ENCODE data around the gene KCP.
"Not testable (repeated sequence)": the region's sequence is repeated elsewhere in the genome, so short reads cannot be mapped to it uniquely, and the experiment has no call there.

KCP gene

DNA sequence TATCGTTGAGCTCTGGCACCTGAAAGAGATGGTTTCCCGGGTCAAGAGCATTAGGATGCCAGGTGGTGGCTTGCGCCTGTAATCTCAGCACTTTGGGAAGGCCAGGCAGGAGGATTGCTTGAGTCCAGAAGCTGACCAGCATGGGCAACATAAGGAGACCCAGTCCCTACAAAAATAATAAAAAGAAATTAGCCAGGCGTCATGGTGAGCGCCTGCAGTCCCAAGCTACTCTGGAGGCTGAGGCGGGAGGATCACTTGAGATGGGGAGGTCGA is 6.1 kb upstream of the KCP start:
- no peak overlapping the region for H3K4me3 ChIP-seq (ENCODE audit: low read depth in 1 of 2, low read length in 1 of 2)
- peaks cover 3 to 7% of the 10 kb centered on the region in 2 experiments for H3K4me1 ChIP-seq (ENCODE audit: control insufficient read depth in 1 of 2, insufficient read depth in 1 of 2, low read depth in 1 of 2, low read length in 1 of 2)
- TF ChIP-seq, protein P1, sequence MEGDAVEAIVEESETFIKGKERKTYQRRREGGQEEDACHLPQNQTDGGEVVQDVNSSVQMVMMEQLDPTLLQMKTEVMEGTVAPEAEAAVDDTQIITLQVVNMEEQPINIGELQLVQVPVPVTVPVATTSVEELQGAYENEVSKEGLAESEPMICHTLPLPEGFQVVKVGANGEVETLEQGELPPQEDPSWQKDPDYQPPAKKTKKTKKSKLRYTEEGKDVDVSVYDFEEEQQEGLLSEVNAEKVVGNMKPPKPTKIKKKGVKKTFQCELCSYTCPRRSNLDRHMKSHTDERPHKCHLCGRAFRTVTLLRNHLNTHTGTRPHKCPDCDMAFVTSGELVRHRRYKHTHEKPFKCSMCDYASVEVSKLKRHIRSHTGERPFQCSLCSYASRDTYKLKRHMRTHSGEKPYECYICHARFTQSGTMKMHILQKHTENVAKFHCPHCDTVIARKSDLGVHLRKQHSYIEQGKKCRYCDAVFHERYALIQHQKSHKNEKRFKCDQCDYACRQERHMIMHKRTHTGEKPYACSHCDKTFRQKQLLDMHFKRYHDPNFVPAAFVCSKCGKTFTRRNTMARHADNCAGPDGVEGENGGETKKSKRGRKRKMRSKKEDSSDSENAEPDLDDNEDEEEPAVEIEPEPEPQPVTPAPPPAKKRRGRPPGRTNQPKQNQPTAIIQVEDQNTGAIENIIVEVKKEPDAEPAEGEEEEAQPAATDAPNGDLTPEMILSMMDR (IDR thresholded peaks at IDR 0.05), result no peak
- peaks cover 96% of the 10 kb centered on the region for H3K27me3 ChIP-seq
- no peak overlapping the region for H3K27ac ChIP-seq
- H3K9me3 ChIP-seq, result no peaks in the 10 kb centered on the region
- no peaks in the 10 kb centered on the region for H3K36me3 ChIP-seq

DNA sequence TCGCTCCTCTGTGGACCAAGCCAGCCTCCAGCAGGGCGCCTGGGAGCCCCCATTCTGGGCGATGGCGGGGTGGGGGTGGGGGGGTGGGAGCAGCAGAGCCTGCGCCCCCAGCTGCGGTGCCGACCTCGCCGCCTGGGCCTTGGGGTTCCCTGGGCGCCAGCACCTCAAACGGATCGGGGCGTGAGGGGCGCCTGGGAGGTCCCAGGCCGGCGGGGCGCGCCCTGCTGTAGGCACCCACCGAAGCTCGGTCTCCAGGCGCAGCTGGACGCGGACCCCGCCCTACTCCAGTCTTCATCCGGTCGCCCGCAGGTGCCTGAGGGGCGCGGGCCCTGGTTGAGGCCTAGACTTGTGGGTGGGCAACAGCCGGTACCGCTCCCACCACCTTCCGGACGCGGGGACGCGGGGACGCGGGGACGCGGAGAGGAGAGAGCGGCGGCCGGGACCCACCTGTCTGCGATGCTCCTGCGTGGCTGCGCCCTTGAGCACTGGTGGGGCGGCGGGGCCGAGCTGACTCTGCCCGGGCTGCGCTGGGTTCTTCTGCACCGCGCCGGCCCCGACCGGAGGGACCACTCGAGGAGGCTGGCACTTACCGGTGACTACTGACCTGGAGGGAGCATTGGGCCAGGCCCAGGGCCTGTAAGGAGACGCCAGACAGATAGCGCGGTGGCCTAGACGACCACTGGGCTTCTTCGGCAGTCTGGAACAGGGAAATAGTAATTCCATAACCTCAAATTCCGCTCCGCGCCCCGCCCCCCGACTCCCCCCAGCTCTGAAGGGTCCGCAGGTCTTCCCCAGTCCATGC is 5.5 kb upstream of the KCP start:
- TF ChIP-seq, protein P1 (IDR thresholded peaks at IDR 0.05), result no peak
- H3K4me3 ChIP-seq (ENCODE audit: low read depth in 1 of 2, low read length in 1 of 2), result no peak overlapping the region
- no peaks in the 10 kb centered on the region for H3K9me3 ChIP-seq
- H3K27me3 ChIP-seq, result peaks cover 96% of the 10 kb centered on the region
- H3K4me1 ChIP-seq (ENCODE audit: control insufficient read depth in 1 of 2, insufficient read depth in 1 of 2, low read depth in 1 of 2, low read length in 1 of 2), result peaks cover 3 to 7% of the 10 kb centered on the region in 2 experiments
- no peak overlapping the region for H3K27ac ChIP-seq
- no peaks in the 10 kb centered on the region for H3K36me3 ChIP-seq

DNA sequence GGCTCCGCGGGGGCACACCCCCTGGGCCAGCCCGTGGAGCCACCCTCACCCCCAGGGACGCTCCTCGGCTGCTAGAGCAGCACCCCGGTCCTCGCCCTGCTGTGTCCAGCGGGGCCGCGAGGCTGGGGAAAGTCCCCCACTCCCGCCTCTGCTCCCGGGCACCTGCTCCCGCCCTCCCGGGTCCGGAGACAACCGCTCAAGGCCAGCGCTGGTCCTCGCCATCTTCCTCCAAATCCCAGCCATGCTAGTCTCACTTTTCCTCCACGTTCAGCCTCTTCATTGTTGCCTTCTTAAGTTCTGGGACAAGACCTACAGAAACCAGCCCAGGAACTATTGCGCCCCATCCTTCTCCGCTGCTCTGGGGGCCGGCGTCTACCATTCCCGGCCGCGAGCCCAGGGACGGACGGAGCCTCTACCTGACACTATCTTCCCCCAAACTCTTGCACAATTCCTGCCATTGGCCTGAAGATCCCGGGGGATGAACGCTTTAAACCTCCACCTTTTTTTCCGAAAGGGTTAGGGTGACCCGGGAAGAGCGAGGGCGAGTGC is 4.8 kb upstream of the KCP start:
- Histone ChIP-seq H3K36me3 (no peaks in the 10 kb centered on the region), H3K4me1 (ENCODE audit: control insufficient read depth in 1 of 2, insufficient read depth in 1 of 2, low read depth in 1 of 2, low read length in 1 of 2) (peaks cover 3 to 7% of the 10 kb centered on the region in 2 experiments), H3K4me3 (ENCODE audit: low read depth in 1 of 2, low read length in 1 of 2) (no peak overlapping the region), H3K27me3 (peaks cover 96% of the 10 kb centered on the region), H3K9me3 (no peaks in the 10 kb centered on the region), H3K27ac (no peak overlapping the region)
- TF ChIP-seq, protein P1 (IDR thresholded peaks at IDR 0.05), result no peak

DNA sequence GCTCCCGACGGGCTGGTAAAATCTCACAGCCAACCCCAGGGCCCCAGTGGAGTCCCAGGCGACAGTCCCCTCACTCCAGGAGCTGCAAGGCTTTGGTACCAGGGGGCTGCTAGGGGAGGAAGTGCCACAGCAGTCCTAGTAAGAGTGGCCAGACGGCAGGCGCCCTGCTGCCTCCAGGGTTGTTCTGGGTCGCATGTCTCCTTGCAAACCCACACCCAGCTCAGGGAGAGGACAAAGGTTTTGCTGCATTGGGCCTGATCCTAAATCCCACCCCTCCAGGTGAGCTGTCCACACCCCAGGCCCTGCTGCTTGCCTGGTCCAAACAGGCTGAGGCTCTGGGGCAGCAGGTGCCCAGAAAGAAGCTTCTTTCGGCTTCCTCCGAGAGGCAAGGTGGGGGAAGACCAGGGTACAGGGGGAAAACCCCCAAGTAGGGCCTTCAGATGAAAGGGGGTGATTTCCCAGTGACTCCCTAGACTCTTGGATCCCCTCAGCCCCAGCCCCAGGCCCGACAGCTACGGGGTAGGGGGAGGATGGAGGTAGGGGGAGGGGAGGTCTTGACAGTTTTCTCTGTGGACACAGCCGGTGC is 4.2 kb upstream of the KCP start:
- Histone ChIP-seq H3K9me3 (no peaks in the 10 kb centered on the region), H3K4me3 (ENCODE audit: low read depth in 1 of 2, low read length in 1 of 2) (no peak overlapping the region), H3K4me1 (ENCODE audit: control insufficient read depth in 1 of 2, insufficient read depth in 1 of 2, low read depth in 1 of 2, low read length in 1 of 2) (peaks cover 3 to 7% of the 10 kb centered on the region in 2 experiments), H3K27ac (no peak overlapping the region), H3K36me3 (no peaks in the 10 kb centered on the region), H3K27me3 (peaks cover 96% of the 10 kb centered on the region)
- TF ChIP-seq, protein P1 (IDR thresholded peaks at IDR 0.05), result no peak

DNA sequence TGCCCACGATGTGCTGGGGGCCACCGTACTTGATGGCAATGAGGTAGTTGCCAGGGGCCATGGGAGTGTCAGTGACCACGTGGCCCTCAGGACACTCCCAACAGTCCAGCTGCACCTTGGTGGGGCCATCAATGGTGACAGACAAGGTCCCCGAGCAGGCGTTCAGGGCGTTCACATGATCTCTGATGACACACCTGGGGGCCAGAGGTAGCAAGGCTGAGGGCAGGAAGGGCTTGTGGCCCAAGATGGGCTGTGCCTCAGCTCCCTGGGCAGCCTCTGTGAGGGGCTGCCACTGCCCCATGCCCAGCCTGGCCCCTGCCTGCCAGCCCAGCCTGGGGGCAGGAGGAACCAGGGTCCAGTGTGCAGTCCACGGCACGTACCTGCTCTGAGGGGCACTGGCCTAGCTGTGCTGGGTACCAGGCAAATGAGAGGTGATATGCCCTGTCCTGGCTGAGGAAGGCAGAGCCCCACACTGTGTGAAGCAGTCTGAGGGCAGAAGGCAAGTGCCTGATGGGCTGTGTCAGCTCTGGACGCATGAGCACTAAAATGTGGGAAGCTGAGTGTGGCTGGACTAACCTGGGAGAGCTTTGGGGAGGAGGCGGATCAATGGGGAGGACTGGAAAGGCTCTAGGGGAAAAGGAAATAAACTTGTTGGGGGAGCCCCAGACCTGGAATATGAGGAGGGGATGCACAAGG is 3.5 kb upstream of the KCP start:
- Histone ChIP-seq H3K36me3 (no peaks in the 10 kb centered on the region), H3K4me1 (ENCODE audit: control insufficient read depth in 1 of 2, insufficient read depth in 1 of 2, low read depth in 1 of 2, low read length in 1 of 2) (peaks cover 3 to 7% of the 10 kb centered on the region in 2 experiments), H3K9me3 (no peaks in the 10 kb centered on the region), H3K27ac (no peak overlapping the region), H3K27me3 (peaks cover 96% of the 10 kb centered on the region), H3K4me3 (ENCODE audit: low read depth in 1 of 2, low read length in 1 of 2) (no peak overlapping the region)
- TF ChIP-seq, protein P1 (IDR thresholded peaks at IDR 0.05), result no peak

DNA sequence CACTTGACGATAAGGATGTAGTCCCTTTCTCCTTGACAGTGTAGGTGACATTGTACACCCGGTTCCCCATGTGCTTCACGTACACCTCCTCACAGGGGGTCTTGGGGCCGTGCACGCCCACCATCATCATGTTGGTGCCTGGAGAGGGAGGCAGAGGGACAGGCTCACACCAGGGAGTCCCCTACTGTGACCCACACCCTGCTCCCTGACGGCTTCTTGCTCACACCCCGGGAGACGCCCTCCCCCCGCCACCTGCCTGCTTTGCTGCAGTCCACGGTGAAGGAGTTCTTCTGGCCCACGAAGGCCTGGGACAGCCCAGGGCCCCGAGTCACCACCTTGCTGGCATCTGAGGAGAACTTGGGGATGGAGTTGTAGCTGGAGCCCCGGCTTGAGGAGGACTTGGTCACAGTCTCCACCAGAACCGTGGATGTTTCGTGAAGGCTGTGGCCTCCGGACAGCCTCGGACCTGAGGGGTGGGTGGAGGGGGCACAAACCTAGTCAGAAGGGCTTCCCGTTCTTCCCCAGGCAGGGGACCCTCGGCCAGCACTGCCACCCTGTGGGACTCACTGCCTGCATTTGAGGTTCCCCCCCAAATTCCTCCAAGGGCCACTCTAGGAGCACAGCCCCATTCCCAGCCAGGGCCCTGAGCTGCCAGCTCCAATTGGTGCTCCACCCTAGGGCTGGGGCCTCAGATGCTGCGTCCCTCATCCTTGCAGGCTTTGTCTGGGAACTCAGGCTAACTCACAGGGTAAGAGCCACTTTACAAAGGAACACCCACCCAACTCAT is 2.4 kb upstream of the KCP start:
- not testable (repeated sequence) for H3K36me3 ChIP-seq; H3K4me1 ChIP-seq (ENCODE audit: control insufficient read depth in 1 of 2, insufficient read depth in 1 of 2, low read depth in 1 of 2, low read length in 1 of 2); H3K9me3 ChIP-seq; H3K4me3 ChIP-seq (ENCODE audit: low read depth in 1 of 2, low read length in 1 of 2); H3K27ac ChIP-seq
- peaks cover 95% of the 10 kb centered on the region for H3K27me3 ChIP-seq

Data from neutrophil (primary cell).